ENCODE data around the gene NPM3. TPM values are rescaled to one million over a fixed set of nuclear protein-coding genes. Genes with fewer than 3 reads are reported as not detected.

NPM3 gene, protein sequence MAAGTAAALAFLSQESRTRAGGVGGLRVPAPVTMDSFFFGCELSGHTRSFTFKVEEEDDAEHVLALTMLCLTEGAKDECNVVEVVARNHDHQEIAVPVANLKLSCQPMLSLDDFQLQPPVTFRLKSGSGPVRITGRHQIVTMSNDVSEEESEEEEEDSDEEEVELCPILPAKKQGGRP
- total RNA-seq = 34.0 to 49.0 TPM (median 36.5 TPM) in 3 replicates
- long read RNA-seq = 0 reads

GRCh38 chr10:101782811-101783735 lies at the start of gene NPM3:
NPM3 (minus strand) TSS chr10:101783446; CDS start chr10:101783390, 56 bp downstream.
- Mint-ChIP-seq H3K27me3 (ENCODE audit: low read depth) (peaks cover 7% of the 10 kb centered on the region), H3K9me3 (ENCODE audit: low read depth) (no peaks in the 10 kb centered on the region), H3K4me1 (ENCODE audit: low read depth) (peaks cover 48% of the 10 kb centered on the region), H3K27ac (ENCODE audit: unreplicated experiment) (peak within 1 kb of the TSS; percentile 94), H3K4me3 (ENCODE audit: unreplicated experiment) (peak within 1 kb of the TSS; percentile 98), H3K36me3 (ENCODE audit: low read depth) (peaks cover 15% of the 10 kb centered on the region)
- no peak for TF ChIP-seq CTCF (IDR thresholded peaks at IDR 0.05)
- DNase-seq (ENCODE audit: low spot score) = no peak

GRCh38 chr10:101832325-101832771 lies 49.1 kb upstream of the NPM3 start:
- H3K4me1 Mint-ChIP-seq (ENCODE audit: low read depth) = peaks cover 22% of the 10 kb centered on the region
- H3K9me3 Mint-ChIP-seq (ENCODE audit: low read depth) = no peaks in the 10 kb centered on the region
- H3K27me3 Mint-ChIP-seq (ENCODE audit: low read depth) = no peaks in the 10 kb centered on the region
- DNase-seq (ENCODE audit: low spot score) = peak; percentile 34
- no peak overlapping the region for H3K4me3 Mint-ChIP-seq (ENCODE audit: unreplicated experiment)
- peaks cover under 1% of the 10 kb centered on the region for H3K36me3 Mint-ChIP-seq (ENCODE audit: low read depth)
- H3K27ac Mint-ChIP-seq (ENCODE audit: unreplicated experiment) = no peak overlapping the region
- TF ChIP-seq CTCF (IDR thresholded peaks at IDR 0.05) = no peak

- Mint-ChIP-seq H3K4me1 (ENCODE audit: low read depth) (peaks cover 22% of the 10 kb centered on the region), H3K27me3 (ENCODE audit: low read depth) (no peaks in the 10 kb centered on the region), H3K36me3 (ENCODE audit: low read depth) (peaks cover 3% of the 10 kb centered on the region), H3K4me3 (ENCODE audit: unreplicated experiment) (peak overlapping the region; percentile 74), H3K27ac (ENCODE audit: unreplicated experiment) (peak overlapping the region; percentile 89), H3K9me3 (ENCODE audit: low read depth) (no peaks in the 10 kb centered on the region)
- no peak for TF ChIP-seq CTCF (IDR thresholded peaks at IDR 0.05)
- DNase-seq (ENCODE audit: low spot score) = peak; percentile 53
Measured at GRCh38 chr10:101831169-101831811, 48.0 kb upstream of the NPM3 start.

GRCh38 chr10:101830322-101831168 lies 47.3 kb upstream of the NPM3 start:
- Mint-ChIP-seq H3K27ac (ENCODE audit: unreplicated experiment) (peak overlapping the region; percentile 89), H3K9me3 (ENCODE audit: low read depth) (no peaks in the 10 kb centered on the region), H3K4me3 (ENCODE audit: unreplicated experiment) (peak overlapping the region; percentile 74), H3K4me1 (ENCODE audit: low read depth) (peaks cover 22% of the 10 kb centered on the region), H3K36me3 (ENCODE audit: low read depth) (peaks cover 3% of the 10 kb centered on the region), H3K27me3 (ENCODE audit: low read depth) (no peaks in the 10 kb centered on the region)
- no peak for TF ChIP-seq CTCF (IDR thresholded peaks at IDR 0.05)
- peak; percentile 93 for DNase-seq (ENCODE audit: low spot score)

Data from chondrocyte (in vitro differentiated cells).